HepG2 (cell line): Measurements from ENCODE around the gene SYVN1. TPM values are rescaled to one million over a fixed set of nuclear protein-coding genes. Genes with fewer than 3 reads are reported as not detected.

Experiments
- KDM2A ChIP-seq: sonication (generic); formaldehyde crosslinking; IDR thresholded peaks from 2 replicates; pipeline ENCODE4 v1.4.0; 2020; ENCODE audit warnings: low read depth, missing genetic modification reagents, borderline replicate concordance
- MTA1 ChIP-seq: sonication (generic); formaldehyde crosslinking; IDR thresholded peaks from 2 replicates; pipeline ENCODE4 v1.4.0; 2020; ENCODE audit warnings: missing genetic modification reagents, mild to moderate bottlenecking, borderline replicate concordance
- SIN3B ChIP-seq: fragments of 150-350 bp; IDR thresholded peaks from 2 replicates; pipeline ENCODE4 v1.6.1; 2014; ENCODE audit warnings: low read length
- ZNF619 ChIP-seq: sonication (generic); formaldehyde crosslinking; IDR thresholded peaks from 2 replicates; pipeline ENCODE4 v1.4.0; 2020; ENCODE audit warnings: mild to moderate bottlenecking, missing genetic modification reagents
- polyA plus RNA-seq, 8 experiments: library from polyadenylated mRNA; depleted of rRNA in 3 of 8; stranded (reverse) in 7 of 8; unstranded in 1 of 8; fragments of >200 nt; fragmentation: Illumina TruSeq in 4 of 8; extraction: Trizol in 4 of 8; gene quantifications; 2 replicates each; pipeline versions ENCODE4 v1.2.1 to v1.2.3, GENCODE V29; 2011 to 2016; ENCODE audit warnings: low read depth in 4 of 8, missing spikeins in 1 of 8, mixed read lengths in 1 of 8; ENCODE audit not compliant: insufficient read depth in 1 of 8
- total RNA-seq, 5 experiments: library from RNA; depleted of rRNA; stranded (reverse); fragments of >200 nt; fragmentation: Illumina TruSeq; extraction: Trizol; gene quantifications; 2 replicates each; pipeline ENCODE4 v1.2.3, GENCODE V29; 2016; ENCODE audit warnings: low read depth in 1 of 5
- TF ChIP-seq, protein P1 (sequence below): sonication (generic); formaldehyde crosslinking; IDR thresholded peaks from 2 replicates; pipeline ENCODE4 v1.9.0; 2021; ENCODE audit warnings: mild to moderate bottlenecking, missing genetic modification reagents
- TF ChIP-seq, protein P2 (sequence below): sonication (generic); formaldehyde crosslinking; IDR thresholded peaks from 2 replicates; pipeline ENCODE4 v1.8.1; 2022; ENCODE audit warnings: low read depth, mild to moderate bottlenecking, missing genetic modification reagents

Gene SYVN1
- total and polyA plus RNA-seq, 2 of the 13 experiments (the other 11 are each of a cell fraction or from before 2014, with no cell fraction given), result 10.3 to 22.5 TPM

DNA sequence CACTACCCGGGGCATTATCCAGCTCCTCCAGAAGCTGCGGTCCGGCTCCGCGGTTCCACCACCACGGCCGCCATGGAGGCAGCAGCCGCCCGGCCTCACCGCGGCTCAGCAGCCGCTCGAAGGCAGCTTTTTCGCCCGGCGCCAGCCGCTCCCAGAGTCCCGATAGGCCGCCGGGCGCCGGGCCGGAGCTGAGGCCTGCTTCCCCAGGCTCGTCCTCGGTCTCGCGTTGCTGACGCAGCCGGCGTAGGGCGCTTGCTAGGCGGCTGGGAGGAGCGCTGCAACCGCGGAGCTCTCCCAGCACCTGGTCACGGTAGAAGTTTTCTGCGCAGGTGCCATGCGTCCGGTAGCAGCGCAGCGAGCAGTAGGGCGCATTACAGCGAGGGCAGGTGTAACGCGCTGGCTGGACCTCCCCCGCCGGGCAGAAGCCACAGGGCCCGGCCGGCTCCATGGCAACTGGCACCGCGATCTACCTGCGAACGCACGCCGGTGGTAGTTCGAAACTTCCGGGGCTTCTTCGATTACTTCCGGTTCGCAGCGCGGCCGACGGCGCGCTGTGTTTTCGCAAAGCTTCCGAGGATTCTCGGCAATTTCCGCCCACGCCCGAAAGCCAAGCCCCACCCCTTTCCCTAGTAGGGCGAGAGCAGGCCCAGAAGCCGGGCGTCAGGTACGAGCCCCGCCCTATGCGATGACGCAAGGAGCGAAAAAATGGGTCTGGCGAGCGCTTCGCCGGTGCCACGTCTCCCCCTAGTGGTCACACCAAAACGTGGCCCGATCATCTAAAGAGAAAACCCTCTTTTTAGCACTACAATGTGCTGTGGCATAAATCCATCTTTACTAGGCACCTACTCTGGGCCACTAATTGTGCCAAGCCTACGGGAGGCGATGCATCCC lies 16.9 kb downstream of the SYVN1 start, which contains the start of gene ZNHIT2 (continued):
- TF ChIP-seq SIN3B (no peak; the same call in 1 of the 2 replicates), ZNF619 (0 out of 2 replicates have a peak, but pooled peaks have one; percentile 61), MTA1 (CRISPR knock-in tag) (0 out of 2 replicates have a peak, but pooled peaks have one; percentile 63), KDM2A (peak; percentile 99)
- TF ChIP-seq, protein P1, sequence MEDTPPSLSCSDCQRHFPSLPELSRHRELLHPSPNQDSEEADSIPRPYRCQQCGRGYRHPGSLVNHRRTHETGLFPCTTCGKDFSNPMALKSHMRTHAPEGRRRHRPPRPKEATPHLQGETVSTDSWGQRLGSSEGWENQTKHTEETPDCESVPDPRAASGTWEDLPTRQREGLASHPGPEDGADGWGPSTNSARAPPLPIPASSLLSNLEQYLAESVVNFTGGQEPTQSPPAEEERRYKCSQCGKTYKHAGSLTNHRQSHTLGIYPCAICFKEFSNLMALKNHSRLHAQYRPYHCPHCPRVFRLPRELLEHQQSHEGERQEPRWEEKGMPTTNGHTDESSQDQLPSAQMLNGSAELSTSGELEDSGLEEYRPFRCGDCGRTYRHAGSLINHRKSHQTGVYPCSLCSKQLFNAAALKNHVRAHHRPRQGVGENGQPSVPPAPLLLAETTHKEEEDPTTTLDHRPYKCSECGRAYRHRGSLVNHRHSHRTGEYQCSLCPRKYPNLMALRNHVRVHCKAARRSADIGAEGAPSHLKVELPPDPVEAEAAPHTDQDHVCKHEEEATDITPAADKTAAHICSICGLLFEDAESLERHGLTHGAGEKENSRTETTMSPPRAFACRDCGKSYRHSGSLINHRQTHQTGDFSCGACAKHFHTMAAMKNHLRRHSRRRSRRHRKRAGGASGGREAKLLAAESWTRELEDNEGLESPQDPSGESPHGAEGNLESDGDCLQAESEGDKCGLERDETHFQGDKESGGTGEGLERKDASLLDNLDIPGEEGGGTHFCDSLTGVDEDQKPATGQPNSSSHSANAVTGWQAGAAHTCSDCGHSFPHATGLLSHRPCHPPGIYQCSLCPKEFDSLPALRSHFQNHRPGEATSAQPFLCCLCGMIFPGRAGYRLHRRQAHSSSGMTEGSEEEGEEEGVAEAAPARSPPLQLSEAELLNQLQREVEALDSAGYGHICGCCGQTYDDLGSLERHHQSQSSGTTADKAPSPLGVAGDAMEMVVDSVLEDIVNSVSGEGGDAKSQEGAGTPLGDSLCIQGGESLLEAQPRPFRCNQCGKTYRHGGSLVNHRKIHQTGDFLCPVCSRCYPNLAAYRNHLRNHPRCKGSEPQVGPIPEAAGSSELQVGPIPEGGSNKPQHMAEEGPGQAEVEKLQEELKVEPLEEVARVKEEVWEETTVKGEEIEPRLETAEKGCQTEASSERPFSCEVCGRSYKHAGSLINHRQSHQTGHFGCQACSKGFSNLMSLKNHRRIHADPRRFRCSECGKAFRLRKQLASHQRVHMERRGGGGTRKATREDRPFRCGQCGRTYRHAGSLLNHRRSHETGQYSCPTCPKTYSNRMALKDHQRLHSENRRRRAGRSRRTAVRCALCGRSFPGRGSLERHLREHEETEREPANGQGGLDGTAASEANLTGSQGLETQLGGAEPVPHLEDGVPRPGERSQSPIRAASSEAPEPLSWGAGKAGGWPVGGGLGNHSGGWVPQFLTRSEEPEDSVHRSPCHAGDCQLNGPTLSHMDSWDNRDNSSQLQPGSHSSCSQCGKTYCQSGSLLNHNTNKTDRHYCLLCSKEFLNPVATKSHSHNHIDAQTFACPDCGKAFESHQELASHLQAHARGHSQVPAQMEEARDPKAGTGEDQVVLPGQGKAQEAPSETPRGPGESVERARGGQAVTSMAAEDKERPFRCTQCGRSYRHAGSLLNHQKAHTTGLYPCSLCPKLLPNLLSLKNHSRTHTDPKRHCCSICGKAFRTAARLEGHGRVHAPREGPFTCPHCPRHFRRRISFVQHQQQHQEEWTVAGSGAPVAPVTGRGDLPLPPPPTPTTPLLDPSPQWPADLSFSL (CRISPR knock-in tag), result no peak
- TF ChIP-seq, protein P2, sequence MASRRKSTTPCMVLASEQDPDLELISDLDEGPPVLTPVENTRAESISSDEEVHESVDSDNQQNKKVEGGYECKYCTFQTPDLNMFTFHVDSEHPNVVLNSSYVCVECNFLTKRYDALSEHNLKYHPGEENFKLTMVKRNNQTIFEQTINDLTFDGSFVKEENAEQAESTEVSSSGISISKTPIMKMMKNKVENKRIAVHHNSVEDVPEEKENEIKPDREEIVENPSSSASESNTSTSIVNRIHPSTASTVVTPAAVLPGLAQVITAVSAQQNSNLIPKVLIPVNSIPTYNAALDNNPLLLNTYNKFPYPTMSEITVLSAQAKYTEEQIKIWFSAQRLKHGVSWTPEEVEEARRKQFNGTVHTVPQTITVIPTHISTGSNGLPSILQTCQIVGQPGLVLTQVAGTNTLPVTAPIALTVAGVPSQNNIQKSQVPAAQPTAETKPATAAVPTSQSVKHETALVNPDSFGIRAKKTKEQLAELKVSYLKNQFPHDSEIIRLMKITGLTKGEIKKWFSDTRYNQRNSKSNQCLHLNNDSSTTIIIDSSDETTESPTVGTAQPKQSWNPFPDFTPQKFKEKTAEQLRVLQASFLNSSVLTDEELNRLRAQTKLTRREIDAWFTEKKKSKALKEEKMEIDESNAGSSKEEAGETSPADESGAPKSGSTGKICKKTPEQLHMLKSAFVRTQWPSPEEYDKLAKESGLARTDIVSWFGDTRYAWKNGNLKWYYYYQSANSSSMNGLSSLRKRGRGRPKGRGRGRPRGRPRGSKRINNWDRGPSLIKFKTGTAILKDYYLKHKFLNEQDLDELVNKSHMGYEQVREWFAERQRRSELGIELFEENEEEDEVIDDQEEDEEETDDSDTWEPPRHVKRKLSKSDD (CRISPR knock-in tag), result no peak
